ENCODE measurements around the gene TYMP. TPM values are rescaled to one million over a fixed set of nuclear protein-coding genes. Genes with fewer than 3 reads are reported as not detected.

The TYMP gene
- total and polyA plus RNA-seq, 10 of the 15 experiments (the other 5 are each of a cell fraction or from before 2014, with no cell fraction given): 0.42 to 57.8 (median 24.6) TPM

GRCh38 chr22:50504369-50505211, 25.2 kb downstream of the TYMP start:
- no peak overlapping the region for H3K9ac ChIP-seq (ENCODE audit: control insufficient read depth, insufficient read depth, low read length)
- no peaks in the 10 kb centered on the region for H3K27me3 ChIP-seq (replicated peaks in 1 of 2; ENCODE audit: control insufficient read depth in 2 of 2, insufficient read depth in 2 of 2, low read length in 1 of 2)
- no peak overlapping the region for H3K4me3 ChIP-seq
- in situ Hi-C loops (cut with MboI) (no loop called here), intact Hi-C loops (cut with micrococcal nuclease; ENCODE audit: unreplicated experiment) (no loop called here)
- BruUV-seq (replicated peaks): no TSS peak
- DNase-seq (ENCODE audit: low read depth, low spot score): no peak
- H3K4me2 ChIP-seq (ENCODE audit: control insufficient read depth, insufficient read depth): no peak overlapping the region
- FAIRE-seq: no peak
- ATAC-seq: no peak
- H3K9me3 ChIP-seq (replicated peaks; ENCODE audit: control insufficient read depth, insufficient read depth, low read length): no peaks in the 10 kb centered on the region
- peaks cover 4 to 8% of the 10 kb centered on the region in 2 experiments; a peak in 3 of 4 replicates for H3K36me3 ChIP-seq (ENCODE audit: control insufficient read depth in 2 of 2, insufficient read depth in 2 of 2, low read length in 1 of 2)
- TF ChIP-seq FOXM1 (IDR thresholded peaks at IDR 0.05; ENCODE audit: low read depth, low read length) (no peak), SMAD5 (IDR thresholded peaks at IDR 0.05; ENCODE audit: low read depth) (no peak), NBN (IDR thresholded peaks at IDR 0.05) (no peak), SIN3A (IDR thresholded peaks at IDR 0.05; ENCODE audit: low read depth, low read length) (no peak), RCOR1 (conservative IDR thresholded peaks at IDR 0.05; ENCODE audit: low read depth, low read length) (no peak), LARP7 (IDR thresholded peaks at IDR 0.05) (no peak), ZNF24 (IDR thresholded peaks at IDR 0.05) (no peak), RAD21 (IDR thresholded peaks at IDR 0.05; ENCODE audit: insufficient read depth, low read depth, low read length) (no peak), CBFB (IDR thresholded peaks at IDR 0.05; ENCODE audit: low read depth) (no peak), NR2C2 (IDR thresholded peaks at IDR 0.05; ENCODE audit: borderline replicate concordance, control insufficient read depth, insufficient read length, low read depth) (no peak), RB1 (IDR thresholded peaks at IDR 0.05; ENCODE audit: borderline replicate concordance) (no peak), YBX1 (IDR thresholded peaks at IDR 0.05) (no peak)
- TF ChIP-seq, protein P1, sequence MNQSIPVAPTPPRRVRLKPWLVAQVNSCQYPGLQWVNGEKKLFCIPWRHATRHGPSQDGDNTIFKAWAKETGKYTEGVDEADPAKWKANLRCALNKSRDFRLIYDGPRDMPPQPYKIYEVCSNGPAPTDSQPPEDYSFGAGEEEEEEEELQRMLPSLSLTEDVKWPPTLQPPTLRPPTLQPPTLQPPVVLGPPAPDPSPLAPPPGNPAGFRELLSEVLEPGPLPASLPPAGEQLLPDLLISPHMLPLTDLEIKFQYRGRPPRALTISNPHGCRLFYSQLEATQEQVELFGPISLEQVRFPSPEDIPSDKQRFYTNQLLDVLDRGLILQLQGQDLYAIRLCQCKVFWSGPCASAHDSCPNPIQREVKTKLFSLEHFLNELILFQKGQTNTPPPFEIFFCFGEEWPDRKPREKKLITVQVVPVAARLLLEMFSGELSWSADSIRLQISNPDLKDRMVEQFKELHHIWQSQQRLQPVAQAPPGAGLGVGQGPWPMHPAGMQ (IDR thresholded peaks at IDR 0.05; ENCODE audit: borderline replicate concordance): no peak
- TF ChIP-seq, protein P2, sequence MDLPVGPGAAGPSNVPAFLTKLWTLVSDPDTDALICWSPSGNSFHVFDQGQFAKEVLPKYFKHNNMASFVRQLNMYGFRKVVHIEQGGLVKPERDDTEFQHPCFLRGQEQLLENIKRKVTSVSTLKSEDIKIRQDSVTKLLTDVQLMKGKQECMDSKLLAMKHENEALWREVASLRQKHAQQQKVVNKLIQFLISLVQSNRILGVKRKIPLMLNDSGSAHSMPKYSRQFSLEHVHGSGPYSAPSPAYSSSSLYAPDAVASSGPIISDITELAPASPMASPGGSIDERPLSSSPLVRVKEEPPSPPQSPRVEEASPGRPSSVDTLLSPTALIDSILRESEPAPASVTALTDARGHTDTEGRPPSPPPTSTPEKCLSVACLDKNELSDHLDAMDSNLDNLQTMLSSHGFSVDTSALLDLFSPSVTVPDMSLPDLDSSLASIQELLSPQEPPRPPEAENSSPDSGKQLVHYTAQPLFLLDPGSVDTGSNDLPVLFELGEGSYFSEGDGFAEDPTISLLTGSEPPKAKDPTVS (IDR thresholded peaks at IDR 0.05; ENCODE audit: low read depth, low read length): no peak
- WGBS (ENCODE audit: insufficient coverage, insufficient replicate concordance, low lambda C conversion rate, missing lambda C conversion rate): 85% methylated on average over 37 of the region's 44 CpGs
- ChIA-PET SMC1A (ENCODE audit: uncharacterized antibody, unreplicated experiment) (no interaction called here), RAD21 (ENCODE audit: unreplicated experiment) (no interaction called here), POLR2A (no interaction called here), CTCF (no interaction called here)
- H4K20me1 ChIP-seq (ENCODE audit: control insufficient read depth, insufficient read depth): no peaks in the 10 kb centered on the region
- H3K27ac ChIP-seq (ENCODE audit: control insufficient read depth, insufficient read depth): no peak overlapping the region
- H3K4me1 ChIP-seq (ENCODE audit: control insufficient read depth, insufficient read depth, low read length): peaks cover 9% of the 10 kb centered on the region
- H3K79me2 ChIP-seq (ENCODE audit: control insufficient read depth, insufficient read depth, low read length): peaks cover 27% of the 10 kb centered on the region
- H2AFZ ChIP-seq (ENCODE audit: control insufficient read depth, low read depth, low read length): no peak overlapping the region
